GM12892 (cell line): ENCODE measurements around the gene NEUROD1.

Source experiments
- POLR2A ChIP-seq: IDR thresholded peaks from 2 replicates; pipeline ENCODE4 v1.6.1; 2011; ENCODE audit warnings: low read depth, low read length, control low read depth
- POLR2AphosphoS5 ChIP-seq: IDR thresholded peaks from 2 replicates; pipeline ENCODE4 v1.6.1; 2011; ENCODE audit warnings: low read depth, low read length, control low read depth

GRCh38 chr2:181697571-181697970, 17.3 kb upstream of the NEUROD1 start:
- TF ChIP-seq POLR2A (no peak), POLR2AphosphoS5 (no peak)
